ENCODE measurements around the gene TPBGL.

DNA sequence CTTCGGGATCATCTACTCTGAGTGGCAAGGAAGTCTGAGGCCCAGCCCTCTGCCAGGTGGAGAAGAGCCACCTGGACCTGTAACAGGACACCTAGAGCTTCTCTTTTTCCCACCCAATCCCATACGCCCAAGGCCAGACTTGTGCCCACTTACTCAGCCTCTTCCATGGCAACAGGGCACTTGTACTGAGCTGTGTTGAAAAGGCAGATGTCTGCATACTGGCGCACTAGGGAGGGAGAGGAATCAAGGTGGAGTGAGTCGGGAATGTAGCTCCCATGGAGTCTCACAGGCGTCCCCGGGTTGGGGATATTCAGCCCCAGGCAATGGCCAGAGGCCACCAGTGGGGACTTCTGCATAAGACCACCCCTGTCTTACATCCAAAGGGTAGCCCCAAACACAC lies 36.1 kb downstream of the TPBGL start:
- TF ChIP-seq POLR2A (IDR thresholded peaks at IDR 0.05) (no peak), CTCF (IDR thresholded peaks at IDR 0.05) (no peak)

All from testis (tissue), 2 donors.